ENCODE results near the gene RNASEH1.

The RNASEH1 gene

DNA sequence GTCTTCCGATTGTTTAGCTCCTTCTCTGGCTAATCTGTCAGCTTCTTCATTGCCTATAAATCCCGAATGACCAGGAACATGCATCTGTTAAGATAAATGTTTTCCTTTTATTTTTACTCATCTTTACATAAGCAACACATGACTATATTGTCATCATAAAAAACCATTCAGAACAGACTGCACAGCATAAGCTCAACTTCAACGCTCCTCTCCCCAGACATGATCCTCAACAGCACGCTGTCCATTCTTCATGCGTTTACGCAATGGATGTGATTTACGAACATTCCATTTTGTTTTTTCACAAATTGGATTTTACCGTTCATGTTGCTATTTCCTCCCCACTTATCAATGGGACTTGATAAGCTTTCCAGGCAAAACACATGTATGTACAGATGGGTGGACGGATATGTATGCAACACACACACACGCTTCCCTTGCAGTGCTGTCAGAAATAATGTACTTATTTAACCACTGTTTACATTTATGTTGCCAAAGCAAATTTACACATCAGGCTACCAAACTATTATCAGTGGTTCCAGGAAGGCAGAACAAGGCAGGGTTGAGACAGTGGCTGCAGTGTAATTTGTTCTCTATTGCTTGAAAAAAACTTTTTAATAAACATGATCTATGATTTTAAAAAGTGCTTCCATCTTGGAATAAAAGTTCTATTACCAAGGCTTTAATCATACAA is 12.2 kb downstream of the RNASEH1 start:
- no peak for DNase-seq

DNA sequence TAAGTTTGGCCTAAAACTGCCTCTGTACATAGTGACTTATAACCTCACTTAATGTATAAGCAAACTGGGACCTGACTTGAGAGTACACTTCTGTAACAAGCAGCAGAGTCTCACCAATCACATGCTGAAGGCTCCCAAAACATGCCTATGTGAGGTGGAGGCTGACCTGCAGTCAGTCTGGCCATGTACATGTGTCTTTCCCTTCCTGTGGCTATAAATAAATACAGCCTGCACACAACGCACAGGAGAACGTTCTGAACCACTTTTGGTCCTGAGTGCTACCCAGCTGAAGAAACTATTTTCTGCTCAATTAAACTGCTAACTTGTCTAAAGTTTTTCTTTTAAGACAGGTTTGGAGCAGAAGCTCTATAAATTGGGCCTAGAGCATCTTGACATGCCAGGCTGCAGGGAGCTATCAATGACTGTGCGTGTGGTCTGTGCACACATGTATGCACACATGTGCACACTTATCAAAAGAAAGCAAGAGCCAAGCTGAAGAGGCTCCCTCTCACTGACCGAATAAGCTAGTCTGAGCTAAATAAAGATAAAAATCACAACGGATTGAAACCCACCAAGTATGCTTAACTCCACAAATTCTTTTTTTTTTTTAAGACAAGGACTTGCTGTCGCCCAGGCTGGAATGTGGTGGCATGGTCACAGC is 15.0 kb downstream of the RNASEH1 start:
- DNase-seq = no peak

DNA sequence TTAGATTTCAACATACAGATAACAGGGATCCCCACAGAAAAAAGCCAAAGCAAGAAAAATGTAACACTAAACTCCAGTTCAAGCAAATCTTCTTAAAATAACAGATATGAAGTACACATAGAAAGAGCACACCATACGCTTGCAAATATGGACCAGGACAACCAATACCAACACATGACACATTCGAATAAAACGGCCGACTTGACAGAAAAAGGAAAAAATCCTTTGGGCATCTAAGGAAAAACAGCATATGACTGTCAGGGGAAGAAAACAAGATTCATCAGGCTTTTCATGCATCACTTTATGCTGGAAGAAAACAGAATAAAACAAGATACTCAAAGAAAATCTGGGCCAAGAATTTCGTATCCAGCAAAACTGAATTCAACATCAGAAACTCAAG is 16.0 kb downstream of the RNASEH1 start:
- no peak for DNase-seq

DNA sequence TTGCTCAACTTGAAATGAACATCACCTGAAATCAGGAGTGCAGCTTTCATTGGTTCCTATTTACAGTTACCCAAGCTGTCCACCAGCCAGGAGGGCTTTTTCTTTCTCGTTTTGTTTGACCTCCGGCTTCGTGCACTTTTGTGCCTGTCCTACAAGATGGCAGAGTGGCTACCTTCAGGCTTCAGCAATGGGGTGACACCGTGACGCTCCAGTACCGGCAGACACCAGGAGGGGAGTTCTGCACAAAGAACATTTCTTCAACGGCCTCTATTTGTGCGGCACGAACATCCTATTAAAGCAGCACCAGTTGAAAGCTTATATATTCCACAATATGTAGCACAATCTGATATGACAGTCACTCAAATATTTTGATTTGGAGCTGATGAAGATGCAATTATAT is 18.3 kb downstream of the RNASEH1 start:
- no peak for DNase-seq

DNA sequence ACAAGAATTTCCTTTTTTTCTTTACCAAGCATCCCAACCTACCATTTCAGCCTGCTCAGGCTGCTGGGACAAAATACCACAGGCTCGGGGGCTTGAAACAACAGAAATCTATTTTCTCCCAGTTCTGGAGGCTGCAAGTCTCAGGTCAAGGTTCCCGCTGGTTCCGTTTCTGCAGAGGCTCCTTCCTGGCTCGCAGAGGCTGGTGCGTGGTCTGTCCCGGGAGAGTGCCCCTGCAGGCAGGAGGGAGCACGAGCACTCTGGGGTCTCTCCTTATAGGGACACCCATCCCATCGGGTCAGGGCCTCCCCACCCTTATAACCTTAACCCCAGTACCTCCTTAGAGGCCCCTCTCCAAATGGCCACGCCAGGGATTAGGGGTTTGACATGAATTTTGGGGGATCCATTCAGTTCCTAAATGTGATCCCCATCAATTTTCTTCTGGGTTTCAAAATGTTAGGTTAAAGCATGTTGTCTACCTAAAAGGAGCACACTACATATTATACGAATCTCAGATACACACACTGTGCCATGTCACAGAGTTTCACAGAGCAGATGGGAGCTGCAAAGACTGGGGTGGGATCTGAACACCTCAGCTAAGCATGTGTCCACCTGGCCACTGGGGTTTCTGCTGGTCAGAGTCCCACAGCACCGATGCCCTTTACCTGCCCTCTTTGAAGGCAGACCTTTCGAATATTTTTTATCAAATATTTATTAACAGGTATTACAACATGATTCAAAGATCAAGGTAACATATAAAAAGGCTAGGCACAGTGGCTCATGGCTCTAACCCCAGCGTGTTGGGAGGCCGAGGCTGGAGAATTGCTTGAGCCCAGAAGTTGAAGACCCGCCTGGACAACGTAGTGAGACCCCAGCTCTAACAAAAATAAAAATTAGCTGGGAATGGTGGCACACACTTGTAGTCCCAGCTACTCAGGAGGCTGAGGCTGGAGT is 21.2 kb downstream of the RNASEH1 start:
- no peak for DNase-seq

DNA sequence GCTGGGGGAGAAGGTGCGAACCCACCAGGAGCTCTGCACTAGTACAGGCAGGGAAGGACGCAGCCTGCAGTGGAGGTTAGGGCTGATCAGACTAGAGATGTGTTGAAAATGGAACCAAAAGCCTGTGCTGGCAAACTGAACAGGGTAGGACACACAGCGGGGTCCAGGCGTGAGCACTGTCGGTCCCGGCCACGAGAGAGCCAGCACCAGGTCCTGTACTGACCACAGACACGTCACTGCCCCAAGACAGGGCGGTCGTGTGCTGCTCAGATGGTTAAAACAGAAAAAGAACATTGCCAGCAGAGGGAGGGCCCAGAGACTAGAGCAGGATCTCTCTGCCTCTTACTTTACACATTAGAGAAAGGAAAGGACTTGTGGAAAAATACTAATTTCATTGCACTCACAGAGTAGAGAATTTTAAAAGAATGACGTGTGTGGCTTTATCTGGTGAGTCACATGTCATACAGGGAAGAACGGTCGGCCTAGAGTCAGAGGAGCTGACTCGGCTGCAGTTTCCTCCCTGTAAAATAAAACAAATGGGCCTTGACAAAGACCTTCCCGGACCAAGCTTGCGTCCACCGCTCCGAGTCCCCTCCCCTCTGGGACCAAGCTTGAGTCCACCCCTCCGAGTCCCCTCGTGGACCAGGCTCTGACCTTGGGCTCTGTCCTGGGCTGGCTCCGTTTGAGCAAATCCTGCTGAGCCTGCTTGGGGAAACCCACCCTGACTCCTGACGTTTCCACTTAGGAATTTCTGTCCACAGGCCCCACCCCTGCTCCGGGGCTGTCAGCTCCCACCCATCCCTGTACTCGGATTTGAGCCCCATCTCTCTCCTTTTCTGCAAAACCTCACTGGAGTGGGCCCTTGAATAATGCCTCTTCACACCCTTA is 22.1 kb downstream of the RNASEH1 start:
- DNase-seq = no peak

DNA sequence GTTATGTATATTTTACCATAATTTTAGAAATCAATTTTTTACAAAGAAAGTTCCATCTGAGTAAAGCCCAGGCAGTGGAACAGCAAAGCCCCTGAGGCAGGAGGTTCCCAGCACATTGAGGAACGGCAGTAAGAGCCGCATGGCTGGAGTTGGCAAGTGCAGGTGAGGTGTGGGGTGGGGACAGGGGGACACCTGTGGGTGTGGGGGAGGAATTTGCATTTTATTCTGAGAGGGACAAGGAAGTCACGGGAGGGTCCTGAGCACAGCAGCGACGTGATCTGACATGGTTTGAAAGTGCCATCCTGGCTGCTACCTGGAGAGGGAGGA is 22.7 kb downstream of the RNASEH1 start:
- no peak for DNase-seq

DNA sequence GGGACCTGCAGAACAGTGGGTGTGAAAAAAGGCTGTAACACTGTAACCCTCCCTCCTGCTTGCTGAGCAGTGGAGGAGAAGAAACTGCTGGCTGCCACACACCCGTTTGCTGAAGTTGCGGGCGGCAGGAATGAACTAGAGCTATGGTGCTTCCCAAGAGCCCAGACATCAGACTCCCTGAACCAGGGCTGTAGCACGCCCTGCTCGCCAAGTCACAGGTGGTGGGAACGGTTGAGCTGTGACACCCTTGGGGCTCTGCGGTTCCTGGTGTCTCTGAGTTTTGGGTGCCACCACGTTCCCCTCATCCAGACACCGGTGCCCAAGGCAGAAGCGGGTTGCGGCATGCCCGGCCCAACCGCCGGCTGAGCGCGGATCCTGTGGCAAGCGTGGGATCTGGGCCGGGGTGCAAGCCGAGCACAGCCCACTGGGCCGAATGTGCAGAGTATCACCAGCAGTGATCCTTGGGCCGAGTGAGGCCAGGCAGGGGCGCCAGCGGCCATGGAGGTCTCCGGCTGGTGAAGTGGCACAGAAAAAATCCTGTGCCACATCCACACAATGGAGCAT is 23.8 kb downstream of the RNASEH1 start:
- DNase-seq = no peak

DNA sequence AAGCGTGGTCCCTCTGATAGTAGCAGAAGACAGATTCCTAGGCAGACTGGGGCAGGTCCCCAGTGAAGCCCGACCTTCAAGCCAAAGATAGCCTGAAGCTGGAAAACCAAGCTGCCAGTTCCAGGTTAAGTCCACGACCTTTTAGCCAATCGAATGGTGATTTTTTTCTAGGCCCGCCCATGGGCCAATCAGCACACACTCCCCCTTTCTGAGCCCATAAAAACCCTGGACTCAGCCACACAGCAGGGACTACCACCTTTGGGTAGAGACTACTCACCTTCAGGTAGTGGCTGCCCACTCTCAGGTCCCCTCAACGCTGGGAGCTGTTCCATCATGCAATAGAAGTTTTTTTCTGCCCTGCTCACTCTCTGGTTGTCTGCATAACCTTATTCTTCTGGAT is 24.3 kb downstream of the RNASEH1 start:
- DNase-seq = no peak

DNA sequence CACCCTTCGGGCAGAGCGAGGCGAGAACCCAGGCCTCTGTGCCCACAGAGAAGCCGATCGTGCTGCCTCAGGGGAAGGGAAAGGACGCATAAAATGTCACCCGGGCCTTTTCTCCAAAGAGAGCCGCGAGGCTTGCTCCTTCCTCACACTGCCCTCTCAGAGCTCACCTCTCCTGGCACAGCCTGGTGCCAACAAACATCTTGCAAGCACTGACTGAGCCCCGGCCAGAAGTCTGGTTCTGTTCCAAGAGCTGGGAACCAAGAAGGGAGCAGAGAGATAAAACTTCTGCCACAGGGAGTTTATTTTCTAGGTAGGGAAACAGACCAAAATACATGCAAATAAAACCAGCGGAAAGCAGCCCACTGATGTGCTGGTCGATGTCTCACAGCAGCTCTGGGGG is 25.2 kb downstream of the RNASEH1 start:
- DNase-seq = no peak

DNA sequence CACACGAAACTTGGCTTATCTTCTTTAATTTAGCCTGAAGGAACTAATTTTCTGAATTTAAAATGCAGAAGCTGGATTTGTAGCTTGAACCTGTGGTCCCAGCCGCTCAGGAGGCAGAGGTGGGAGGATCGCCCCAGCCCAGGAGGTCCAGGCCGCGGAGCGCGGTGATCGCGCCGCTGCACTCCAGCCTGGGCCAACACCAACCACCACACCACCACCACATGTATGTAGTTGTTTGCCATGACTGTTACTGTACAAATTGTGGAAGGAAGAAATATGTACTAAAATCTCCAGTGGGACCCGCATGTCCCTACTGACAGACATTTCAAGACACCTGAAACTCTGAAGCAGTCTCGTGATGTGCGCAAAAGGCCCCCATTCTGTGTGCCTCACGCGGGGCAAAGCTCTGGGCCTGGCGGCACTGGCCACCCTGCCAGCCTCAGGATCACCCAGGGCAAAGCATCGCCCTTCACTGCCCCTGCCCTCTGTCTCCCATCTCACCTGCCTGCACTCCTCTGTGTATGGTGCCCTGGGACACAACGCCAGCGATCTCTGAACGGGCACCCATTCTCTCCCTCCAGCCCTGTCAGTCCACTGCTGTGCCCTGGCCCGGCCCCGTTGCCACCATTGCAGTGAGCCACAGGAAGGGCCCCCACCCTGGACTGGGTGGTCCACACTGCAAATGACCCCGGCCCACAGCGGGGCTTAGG is 28.7 kb downstream of the RNASEH1 start:
- no peak for DNase-seq

DNA sequence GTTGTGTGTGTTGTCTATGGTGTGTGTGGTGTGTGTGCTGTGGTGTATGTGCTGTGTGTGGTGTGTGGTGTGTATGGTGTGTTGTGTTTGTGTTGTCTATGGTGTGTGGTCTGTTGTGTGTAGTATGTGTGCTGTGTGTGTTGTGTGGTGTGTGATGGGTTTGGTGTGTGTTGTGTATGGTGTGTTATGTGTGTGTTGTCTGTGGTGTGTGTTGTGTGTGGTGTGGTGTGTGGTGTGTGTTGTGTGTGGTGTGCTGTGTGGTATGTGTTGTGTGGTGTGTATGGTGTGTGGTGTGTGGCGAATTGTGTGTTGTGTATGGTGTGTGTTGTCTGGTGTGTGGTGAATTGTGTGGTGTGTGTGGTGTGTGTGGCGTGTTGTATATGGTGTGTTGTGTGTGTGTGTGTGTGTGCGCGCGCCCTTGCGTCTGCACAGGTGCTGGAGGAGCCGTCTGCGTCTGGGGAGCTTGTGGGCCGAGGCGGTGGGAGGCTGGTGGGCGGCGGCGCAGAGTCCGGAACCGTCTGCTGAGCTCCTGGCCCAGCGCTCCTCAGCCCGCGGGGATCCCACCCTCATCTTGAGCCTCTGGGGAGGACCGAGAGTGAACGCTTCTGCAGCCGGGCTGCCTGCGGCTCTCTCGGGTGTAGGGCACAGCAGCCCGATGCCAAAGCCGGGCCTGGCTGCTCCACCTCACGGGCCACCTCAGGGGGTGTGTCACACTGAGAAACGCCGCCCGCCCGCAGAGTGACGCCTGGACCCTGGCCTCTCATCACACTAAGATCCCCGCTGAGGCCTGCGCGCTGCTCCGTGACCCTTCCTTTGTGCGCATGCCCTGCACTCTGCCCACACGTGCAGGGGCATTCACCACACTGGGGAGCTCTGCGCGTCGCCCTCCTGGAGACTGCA is 30.0 kb downstream of the RNASEH1 start:
- DNase-seq = no peak

DNA sequence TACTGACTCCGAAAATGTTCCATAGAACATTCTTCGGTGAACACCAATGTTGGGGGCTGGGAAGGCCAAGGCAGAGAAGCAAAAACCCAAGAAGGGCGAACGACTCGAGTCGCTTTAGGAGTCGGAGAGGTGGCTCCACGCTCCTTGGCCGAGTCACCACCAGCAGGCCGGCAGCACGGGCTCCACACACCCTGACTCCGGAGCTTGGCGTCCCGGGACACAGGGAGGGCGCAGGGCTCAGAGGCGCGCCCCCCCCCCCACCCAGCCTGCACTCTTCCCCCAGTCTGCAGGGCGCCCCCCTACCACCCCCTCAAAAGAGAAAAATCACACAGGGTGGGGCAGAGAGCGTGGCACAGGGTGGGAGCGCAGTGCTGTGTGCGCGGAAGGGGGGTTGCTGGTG is 31.3 kb downstream of the RNASEH1 start:
- no peak for DNase-seq

DNA sequence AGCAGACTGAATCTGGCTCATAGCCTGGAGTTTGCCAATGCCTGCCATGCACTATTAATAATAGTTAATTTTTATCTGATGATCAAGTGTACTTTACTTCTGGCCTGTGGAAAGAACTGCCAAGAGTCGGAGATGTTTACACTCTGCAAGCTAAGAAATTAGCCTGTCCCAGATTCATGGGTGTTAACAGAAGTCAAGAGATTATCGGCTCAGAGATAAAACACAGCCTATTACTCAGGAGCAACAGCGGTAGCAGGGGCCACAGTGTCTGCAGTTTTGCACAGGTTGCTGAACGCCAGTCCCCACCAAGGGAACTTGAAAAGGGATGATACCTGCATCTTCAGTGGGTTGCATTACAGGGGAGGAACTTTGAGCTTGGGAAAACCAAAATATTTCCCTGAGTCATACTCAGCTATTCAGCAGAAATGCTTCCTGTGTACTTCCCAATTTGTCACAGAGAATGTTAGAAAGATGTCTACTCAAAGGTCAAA is 34.5 kb downstream of the RNASEH1 start:
- no peak for DNase-seq

DNA sequence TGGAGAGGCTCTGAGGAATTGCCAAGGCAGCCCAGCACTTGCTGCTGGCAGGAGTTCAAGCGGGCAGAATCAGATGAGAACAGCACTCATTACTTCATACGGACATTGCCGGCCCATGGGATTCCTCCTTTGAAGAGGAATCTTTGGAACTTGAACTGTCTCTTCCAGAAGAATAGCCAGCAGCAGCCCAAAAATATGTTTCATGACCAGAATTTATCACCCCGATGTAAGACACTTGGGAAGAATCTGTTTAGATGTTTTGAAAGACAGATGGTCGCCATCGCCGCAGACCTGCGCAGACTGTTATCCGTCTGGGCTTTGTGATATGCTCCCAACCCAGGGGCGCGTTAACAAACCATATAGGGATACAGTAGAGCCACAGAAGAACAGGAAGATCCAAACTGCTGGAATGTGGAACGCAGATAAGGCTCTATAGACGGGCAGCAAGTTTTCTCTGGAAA is 35.1 kb downstream of the RNASEH1 start:
- DNase-seq = no peak

DNA sequence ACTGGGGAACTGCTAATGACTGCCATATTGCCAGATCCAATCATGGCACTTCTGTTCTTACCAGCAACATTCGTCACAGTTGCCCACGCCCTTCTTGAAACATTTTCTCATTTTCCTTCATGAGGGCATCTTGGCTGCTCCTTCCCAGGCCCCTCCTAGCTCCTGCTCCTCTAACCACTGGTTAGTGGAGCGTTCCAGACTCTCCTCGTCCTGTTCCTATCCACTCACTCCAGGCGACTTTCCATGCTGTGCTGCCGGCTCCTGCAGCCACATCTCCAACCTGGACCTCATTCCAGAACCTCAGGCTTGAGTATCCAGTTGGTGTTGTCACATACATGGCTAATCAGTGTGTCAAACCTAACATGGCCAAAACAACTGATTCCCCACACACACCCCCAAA is 37.5 kb downstream of the RNASEH1 start:
- DNase-seq = no peak

DNA sequence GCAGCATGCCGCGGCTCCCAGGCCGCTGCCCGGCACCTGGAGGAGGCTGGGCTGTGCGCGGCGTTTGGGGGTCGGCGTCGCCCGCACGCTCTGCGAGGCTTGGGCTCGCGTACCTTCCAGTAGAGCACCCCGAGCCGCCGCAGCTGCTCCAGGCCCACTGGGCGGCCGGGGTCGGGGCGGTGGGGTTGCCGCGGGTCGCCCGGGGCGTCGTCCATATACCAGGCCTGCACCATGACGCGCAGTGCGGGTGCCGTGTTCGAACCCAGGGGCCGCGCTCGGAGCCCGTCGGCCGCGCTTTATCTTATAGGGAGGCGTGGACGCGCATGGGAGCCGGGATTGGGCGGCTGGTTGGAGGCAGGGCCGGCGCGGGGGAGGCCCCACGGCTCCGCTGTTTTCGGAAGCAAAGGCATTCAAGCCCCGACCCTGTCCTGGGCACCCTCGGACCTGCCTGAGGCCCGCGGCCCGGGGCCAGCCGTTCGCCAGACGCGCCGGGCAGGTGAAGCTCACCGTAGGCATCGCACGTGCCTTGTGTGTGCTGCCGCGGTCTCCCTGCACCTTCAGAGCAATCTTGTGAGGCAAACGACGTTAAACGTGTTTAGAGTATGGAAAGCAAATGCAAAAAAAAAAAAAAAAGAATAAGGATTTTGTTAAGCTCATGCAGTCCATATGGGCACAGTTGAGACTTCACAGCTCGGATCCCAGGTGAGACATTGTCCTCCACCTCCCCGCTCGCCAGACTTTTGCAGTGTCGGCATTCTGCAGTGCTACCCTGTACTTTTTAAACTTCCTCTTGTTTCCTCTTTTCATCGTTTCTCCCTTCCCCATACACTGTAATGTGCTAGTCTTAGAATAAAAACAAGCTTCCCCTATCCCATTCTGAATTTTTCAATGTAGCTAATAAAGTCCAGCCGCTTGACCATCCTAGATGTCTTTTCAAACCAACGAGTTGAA is 38.6 kb downstream of the RNASEH1 start, which contains the start of gene ADI1:
ADI1 (minus strand) TSS at position 277 of the 951 bp plus-strand sequence; CDS start at position 233, 44 bp downstream.
- DNase-seq = peak; percentile 61

DNA sequence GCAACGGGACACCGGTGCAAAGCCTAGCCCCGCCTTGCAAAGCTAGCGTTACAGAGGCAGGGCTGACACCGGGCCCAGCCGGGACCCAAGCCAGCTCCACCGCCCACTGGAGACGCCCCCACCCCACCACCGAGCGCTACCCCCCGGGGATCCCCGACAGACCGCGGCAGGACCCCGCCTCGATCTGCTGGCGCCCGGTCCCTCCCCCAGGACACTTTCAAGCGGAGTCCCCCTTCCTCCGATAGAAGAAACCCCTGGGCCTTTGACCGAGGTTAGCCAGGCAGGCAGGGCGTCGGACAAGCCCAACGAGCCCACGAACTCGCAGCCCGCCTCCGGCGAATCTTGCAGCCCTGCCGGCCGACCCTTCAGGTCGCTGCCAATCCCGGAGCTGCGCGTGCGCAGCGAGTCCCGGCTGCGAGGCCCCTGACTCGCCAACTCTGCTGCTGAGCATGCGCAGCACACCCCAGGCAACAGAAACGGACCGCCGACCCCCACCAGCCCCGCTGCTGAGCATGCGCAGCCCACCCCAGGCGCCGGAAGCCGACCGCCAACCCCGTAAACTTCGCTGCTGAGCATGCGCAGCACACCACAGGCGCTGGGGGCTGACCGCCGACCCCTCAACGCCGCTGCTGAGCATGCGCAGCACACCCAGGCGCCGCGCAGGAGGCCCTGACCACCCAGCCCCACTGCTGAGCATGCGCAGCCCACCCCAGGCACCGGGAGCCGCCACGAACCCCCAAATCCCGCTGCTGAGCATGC is 39.5 kb downstream of the RNASEH1 start:
- peak; percentile 98 for DNase-seq
